SW480 (cell line): ENCODE results near the gene COL19A1.
"Not testable (repeated sequence)": the region's sequence is repeated elsewhere in the genome, so short reads cannot be mapped to it uniquely, and the experiment has no call there.

Source experiments
- DNase-seq: peaks from one replicate; pipeline ENCODE4 v3.0.0-alpha.2; 2016; ENCODE audit warnings: low spot score

COL19A1 gene

DNA sequence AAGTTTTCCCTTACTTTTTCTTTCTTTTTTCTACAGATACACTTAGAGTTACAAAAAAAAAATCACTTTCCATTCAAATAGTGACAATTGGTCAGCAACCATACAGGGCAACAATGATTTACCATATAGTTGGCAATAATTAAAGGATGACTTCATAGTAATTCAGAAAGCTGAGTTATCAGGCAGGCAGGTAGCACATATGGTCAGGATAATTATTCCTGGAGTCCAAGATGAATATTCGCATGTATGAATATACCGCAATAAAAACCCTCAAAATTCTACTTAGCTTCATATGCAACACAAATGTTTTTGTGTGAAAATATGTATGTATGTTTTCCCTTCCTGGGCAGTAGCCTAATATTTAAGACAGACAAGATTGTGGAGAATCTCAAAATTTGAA is 34.5 kb downstream of the COL19A1 start:
- DNase-seq: no peak

DNA sequence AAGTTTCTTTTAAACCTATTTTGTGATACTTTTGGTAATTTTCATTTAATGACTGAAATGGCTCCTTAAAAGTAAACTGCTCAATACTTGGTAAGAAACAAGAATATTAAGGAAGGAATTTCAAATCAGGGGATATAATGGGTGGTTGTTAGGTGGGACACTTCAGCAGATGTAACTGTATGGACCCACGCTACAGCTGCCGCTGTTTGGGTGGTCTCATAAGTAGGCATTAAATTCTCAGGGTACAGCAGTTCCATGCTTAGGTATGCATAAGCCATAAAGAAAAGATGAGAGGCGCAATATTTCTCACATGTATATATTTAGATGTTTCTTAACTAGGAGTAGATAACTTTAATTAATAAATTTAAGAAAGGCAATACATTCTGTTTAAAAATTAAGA is 35.0 kb downstream of the COL19A1 start:
- no peak for DNase-seq

DNA sequence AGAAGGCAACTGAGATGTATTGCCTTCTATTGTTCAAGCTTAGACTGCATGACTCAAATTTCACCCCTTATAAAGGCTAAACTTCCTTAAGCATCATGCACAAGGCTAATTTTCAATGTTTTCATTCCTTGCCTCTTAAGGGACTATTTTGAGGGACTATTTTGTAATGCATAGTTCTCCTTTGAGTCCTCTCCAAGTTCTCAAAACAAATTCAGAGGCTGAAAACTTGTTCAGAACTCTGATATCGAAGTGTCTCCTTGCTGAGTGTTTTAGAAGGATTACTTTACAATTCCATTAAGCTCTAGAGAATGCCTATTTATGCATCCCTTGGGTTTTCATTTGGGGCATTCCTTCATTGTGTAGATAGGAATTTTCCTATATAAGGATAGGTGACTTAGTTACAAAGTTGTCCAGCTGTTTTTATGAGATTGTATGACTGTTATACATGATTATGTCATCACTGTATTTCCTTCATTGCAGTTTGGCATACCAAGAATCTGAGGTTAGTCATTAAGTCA is 41.7 kb downstream of the COL19A1 start:
- DNase-seq: no peak

DNA sequence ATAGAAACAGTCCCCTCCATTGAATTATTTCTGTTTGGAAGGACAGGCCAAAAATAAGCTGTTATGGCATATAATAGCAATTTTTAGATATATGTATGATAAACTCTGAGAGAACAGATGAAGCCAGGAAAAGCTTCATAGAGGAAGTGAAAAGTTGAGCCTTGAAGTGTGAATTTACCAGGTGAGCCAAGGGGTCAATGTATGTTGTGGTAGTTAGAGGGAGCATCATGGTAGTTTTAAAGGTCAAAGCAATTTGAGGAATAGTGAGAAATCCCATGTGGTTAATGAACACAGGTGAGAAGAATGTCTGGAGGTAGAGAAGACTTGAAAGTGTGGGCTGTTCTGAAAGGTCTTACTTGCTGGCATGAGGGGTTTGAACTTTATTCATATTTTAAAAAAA is 47.0 kb downstream of the COL19A1 start:
- DNase-seq: no peak

DNA sequence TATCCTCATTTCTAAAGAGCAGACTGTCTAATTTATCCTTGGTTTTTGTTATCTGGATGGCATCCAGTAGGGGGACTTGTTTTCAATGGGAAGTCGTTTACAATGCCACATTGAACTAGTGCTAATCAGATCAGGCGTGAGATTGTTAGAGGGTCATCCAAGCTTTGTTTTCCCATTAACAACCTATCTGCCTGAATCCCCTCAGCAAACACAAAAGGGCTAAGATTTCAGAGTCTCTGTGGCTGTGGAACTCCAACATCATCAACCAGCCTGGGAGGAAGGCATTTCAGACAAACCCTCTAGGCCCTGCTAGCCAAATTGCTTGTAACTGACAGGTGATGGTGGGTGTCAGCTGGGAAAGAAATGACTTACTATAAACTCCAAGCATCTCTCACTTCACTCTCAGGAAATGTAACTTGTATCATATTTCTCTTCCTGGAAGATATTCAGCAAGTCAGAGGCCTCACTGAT is 47.7 kb downstream of the COL19A1 start:
- no peak for DNase-seq

DNA sequence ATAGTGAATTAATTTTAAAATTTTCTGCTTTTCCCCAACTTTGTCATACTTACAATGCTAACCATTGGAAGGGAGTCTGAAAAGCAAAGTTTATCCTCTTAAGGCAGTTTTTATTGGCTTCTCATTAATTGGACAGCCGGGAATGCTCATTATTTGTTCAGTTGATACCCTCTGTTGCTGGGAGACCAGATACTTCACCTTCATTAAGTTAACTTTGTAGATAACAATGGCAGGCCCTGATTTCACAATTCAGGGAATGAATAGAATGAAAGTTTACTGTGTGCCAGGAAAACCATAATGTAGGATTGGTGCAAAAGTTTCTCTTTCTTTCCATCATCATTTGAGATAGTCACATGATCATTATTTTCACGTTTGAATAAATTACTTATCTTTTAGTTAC is 49.0 kb downstream of the COL19A1 start:
- no peak for DNase-seq

DNA sequence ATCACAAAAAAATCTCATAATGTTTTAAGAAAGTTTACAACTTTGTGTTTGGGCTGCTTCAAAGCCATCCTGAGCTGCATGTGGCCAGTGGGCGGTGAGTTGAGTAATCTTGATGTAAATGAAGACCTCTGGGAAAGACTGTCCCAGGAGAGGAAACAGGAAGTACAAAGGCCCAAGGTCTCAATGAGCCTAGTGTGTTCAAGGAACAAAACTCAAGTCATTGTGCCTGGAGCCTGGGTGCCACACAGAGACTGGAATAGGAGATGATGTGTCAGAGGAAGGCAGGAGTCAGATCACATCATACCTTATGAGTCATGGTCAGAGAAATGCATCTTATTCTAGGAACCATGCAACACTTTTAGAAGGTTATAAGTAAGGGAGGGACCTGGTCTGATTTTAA is 51.5 kb downstream of the COL19A1 start:
- DNase-seq: peak; percentile 5

DNA sequence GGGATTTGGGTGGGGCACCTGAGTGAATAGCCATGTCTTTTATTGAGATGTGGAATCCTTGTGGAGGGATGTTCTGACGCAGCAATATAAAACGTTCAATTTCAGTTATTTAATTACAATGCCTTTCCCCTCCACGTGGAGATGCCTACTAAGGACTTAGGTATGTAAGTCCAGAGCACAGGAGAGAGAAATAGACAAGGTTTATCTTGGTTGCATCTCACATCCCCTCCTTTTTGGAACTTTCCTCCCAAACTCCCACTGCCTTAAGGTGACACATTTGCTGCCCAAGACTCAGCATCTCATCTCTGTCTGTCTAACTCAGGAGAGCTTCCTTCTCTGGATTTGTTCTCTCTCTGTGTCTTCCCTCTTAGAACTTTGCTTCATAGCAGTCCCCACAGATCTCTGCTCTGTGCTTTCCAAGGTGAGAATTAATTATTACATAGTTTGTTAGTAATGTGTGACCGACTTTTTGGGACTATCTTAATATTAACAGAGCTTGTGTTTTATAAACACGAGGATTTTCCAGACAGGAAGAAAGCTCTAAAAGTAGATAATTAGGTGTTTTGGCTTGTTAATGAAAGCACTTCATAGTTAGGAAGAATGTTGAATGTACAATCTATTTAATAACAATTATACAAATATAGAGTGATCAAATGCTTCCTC is 52.6 kb downstream of the COL19A1 start:
- DNase-seq: no peak

DNA sequence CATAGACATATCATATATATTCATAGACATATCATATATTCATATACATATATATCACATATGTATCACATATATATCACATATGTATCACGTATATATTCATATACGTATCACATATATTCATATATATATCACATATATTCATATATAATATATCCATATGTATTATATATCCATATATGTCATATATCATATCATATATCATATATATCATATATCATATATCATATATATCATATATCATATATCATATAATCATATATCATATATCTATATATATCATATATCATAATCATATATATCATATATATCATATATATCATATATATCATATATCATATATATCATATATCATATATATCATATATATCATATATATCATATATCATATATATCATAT is 54.7 kb downstream of the COL19A1 start:
- DNase-seq: not testable (repeated sequence)

DNA sequence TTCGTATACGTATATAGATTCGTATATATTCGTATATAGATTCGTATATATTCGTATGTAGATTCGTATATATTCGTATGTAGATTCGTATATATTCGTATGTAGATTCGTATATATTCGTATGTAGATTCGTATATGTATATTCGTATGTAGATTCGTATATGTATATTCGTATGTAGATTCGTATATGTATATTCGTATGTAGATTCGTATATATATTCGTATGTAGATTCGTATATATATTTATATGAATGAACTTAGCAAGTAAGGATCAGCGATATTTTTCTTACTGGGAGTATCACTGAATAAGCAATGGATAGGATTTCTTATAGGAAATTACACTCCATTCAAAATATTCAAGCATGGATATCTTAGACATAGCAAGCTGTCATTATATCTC is 55.3 kb downstream of the COL19A1 start:
- not testable (repeated sequence) for DNase-seq

DNA sequence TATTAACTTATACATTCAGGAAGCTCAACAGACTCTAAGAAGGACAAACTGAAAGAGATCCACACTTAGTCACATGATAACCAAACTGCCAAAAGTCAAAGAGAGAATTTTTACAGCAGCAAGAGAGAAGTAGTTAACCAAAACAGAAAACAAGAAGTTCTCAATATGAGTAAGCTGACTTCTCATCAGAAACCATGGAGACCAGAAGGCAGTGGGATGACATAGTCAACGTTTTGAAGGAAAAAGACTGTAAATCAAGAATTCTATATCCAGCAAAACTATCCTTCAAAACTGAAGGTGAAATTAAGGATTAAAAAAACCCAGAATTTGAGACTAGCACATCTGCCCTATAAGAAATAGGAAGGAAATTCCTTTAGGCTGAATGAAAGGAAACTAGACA is 60.4 kb downstream of the COL19A1 start:
- DNase-seq: no peak

DNA sequence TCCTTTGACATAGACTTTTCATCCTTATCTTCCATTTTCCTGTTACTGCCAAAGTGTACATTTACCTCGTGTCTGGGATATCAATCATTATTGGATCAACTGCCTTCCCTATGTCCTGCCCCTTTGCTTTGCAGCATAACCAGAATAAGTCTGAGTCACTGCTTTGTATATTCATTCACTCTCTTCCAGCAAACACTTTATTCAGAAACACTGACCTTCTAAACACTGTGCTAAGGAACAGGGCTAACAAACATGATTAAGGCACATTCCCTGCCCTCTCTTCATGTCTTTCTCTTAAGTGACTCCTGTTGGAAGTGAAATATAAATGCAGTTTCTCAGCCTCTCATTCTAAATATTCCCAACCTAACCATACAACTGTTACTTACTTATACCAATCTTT is 66.9 kb downstream of the COL19A1 start:
- no peak for DNase-seq

DNA sequence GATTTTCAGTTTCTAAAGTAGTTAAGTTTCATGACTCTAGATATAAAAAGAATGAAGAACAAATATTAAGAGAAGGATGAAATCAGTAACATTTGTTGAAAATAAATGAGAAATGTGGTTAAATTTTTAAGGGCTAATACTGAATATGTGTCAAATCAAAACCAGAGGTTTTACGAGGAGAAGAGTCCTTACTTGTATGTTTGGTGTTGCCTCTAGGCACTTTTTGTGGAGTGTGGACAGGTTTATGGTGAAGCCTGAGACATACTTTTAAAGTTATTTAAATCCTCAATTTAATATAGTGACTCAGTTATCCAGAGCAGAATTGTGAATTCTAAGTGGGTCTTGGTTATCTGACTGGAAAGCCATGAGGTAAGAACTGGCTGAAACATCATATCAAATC is 68.7 kb downstream of the COL19A1 start:
- DNase-seq: no peak

DNA sequence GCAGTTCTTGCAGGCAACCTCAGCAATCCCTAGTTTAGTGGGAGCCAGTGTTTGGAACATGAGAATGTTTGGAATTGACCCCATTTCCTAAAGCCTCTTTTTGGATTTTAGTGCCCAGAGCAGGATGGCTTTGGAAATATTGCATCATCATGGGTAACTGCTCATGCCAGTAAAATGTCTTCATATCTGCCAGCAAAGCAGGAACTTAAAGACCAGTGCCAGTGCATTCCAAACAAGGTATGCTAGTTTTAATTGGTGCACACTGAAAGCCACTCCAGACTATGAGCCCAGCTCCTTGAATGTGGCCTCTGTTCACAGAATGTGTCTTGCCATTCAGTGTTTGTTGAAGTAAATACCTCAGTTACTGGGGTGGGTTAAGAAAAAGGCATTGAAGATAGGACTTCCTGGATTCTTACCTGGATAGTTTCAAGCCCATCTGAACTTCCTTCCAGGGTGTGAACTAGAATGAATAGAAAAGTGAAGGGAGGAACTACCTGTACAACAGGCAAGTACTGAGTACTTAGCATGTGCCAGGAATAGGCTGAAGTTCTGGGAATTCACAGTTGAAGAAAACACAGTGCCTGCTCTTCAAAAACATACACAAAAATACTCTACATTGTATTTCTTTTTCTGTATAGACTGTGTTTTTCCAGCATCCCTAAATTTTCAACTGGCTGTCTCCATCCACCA is 70.5 kb downstream of the COL19A1 start:
- no peak for DNase-seq

DNA sequence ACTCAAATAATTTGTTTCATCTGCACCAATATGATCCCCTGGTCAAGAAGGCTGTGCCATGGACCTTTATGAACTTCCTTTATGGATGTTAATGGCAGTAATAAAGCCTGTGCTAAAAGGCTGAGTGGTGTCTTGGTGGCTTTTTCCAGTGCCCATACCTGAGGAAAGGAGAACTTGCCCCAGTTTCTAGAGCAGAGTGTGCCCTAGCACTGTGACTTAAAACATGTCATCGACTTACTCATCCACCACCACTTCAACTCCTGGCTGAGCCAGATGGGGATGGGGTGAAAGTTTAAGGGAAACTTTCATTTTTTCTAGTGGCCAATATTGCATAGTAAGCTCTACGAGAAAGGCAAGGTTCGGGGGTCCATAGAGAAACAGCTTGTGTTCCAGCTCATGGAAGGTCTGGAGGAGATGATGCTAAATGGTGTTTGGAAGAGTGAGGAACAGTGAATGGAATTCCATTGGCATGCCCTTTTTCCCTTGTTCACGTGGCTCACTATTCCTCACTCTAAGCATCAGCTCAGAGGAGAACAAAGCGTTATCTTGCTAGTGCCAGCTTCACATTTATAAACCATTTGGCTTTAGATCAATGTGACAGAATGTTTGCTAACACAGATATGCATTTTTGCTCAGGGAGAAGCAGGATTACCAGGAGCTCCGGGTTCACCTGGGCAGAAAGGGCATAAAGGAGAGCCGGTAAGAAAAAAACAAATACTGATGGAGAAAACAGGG is 71.2 kb downstream of the COL19A1 start:
- no peak for DNase-seq

DNA sequence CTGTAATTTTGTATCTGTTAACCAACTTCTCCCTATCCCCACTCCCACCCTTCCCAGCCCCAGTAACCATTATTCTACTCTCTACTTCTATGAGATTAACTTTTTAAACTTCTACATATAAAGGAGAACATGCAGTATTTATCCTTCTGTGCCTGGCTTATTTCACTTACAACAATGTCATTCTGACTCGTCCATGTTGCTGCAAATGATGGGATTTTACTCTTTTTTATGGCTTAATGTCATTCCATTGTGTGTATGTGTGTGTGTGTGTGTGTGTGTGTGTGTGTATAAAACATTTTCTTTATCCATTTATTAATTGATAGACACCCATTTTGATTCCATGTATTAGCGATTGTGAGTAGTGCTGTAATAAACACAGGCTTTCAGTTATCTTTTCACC is 76.1 kb downstream of the COL19A1 start:
- DNase-seq: no peak

DNA sequence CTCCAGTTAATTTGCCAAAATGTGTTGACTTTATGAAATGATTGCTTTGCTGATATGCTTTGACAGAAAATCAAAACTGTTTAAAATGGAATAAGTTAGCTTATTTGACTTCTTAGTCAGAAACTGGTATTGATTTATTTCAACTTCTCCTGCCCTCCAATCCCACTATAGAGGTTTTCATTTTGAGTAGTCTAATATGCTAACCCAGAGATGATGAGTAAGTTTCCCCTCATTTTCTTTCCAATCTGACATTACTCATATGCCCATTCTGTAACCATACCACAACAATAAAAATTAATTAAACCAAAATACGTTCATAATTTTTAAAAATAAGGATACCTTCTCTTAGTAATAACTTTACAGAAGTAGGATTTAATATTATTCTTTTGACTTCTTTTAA is 78.8 kb downstream of the COL19A1 start:
- DNase-seq: no peak

DNA sequence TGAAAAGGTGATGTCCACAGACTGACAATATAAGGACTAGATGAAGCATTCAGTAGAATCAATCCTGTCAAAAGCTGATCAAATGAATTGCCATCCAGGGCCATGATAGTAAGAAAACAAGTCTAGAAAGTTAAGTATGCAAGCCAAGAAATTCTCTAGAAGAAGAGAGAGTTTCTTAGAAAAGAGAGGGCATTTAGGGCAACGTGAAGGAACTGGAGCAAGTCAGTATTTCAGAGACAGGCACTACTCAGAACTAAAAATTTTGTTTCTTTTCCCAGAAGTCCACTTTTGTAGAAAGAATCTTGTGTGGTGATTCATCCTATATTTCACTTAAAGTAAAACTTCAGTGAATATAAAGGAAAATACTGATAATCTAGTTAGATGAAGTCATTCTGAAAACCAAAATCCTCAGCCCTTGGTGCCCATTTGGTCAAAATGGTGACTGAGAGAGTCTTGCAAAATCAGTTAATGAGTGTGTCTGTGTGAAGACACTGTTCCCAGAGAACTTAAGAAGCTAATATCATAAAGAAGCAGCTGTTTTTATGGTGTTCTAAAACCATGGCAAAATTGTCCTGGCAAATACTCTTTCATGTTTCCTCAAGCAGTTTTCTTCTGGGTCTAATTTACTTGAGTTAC is 82.2 kb downstream of the COL19A1 start:
- no peak for DNase-seq

DNA sequence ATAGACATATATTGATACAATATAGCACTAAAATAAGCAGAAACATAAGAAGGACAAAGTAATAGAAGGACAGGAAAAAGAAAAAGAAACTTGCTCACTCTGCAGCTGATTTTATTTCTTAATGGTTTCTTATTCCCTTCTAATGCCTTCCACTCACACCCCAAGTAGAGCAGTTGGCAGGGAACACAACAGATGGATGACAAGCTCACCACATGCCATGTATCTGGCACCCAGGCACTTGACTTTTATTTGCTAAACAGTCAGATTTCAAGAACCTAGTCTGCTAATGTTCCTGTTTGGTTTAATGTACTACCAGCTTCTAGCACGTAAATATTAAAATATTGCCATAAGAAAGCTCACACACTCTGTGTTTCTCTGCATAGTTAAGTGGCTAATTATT is 87.1 kb downstream of the COL19A1 start:
- DNase-seq: no peak

DNA sequence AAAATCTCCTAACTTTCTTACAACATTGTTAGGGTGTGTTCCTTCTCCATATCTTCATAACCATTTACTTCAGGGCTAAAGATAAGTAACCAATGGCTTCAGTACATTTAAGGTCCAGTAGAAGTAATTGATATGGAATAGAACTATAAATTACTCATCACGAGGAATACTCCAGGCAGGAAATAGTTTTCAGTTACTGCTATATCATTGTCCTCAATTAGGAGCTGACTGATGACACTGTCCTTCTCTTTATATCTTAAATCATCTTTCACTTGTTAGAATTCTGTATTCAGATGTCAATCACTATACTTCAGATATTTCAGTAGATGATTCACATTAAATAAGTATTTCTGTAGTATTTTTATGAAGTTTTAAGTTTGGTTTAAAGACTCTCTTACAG is 88.4 kb downstream of the COL19A1 start:
- DNase-seq: no peak

DNA sequence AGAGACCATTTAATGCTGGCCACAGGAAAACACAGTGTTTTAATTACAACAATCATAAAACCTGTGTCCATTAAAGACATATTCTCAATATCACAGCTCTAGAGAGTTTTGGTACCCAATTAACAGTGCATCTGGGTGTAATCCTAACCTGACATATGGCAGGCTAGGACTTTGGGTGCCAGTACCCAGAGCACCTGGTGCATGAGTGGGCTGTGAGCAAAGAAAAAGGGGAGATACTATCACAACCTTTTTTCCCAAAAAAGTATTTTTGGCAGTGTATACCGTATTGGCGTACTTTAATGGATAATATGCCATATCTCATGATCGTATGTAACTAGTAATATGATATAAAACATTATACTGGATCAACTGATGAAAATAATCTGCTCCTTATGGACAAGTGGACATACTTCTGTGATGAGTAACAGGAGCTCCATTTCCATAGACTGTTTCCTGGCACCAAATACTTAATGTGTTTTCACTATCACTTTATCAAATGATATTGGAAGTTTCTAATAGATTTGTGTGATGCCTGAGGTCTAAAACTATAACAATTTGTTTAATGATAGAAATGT is 91.7 kb downstream of the COL19A1 start:
- DNase-seq: no peak

DNA sequence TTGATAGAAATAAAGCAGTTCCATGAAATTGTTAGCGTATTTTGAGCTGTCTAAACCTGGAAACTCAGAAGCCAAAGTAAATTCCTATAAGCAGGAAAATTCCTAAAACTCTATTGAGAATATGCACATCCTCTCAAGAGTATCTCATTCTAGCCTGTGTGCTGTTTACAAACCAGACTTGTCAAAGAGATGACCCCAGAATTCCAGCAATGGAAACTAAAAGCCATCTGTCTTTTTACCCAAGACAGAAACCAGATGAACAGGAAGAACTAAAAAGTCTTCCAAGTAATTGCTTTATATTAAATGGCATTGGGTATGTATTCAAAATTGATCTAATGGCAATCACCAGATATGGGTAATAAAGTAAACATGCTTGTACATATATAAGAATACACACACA is 92.6 kb downstream of the COL19A1 start:
- no peak for DNase-seq
